GM23338 (cell line): ENCODE data around the gene GFRA1. TPM values are rescaled to one million over a fixed set of nuclear protein-coding genes. Genes with fewer than 3 reads are reported as not detected.

Experiments
- ATAC-seq: fragments of 200-7000 bp; cut with Tn5 transposase; 3 replicates; pipeline ENCODE4 v1.9.1; 2020
- DNase-seq: peaks from one replicate; pipeline ENCODE4 v3.0.0-alpha.2; 2015; ENCODE audit warnings: low spot score
- H2AFZ ChIP-seq: fragments of 200-600 bp; sonication (generic); 2 replicates; pipeline ENCODE4 v1.8.0; 2016; ENCODE audit warnings: antibody characterized with exemption, mild to moderate bottlenecking, moderate library complexity
- H3F3A ChIP-seq: fragments of 200-600 bp; sonication (generic); replicated peaks from 2 replicates; pipeline ENCODE4 v1.8.0; 2017; ENCODE audit warnings: antibody characterized with exemption, mixed run types, low read depth
- H3K27ac ChIP-seq: fragments of 200-600 bp; sonication (generic); 2 replicates; pipeline ENCODE4 v1.6.1; 2016; ENCODE audit warnings: low read depth
- H3K27me3 ChIP-seq: fragments of 200-600 bp; sonication (generic); 2 replicates; pipeline ENCODE4 v1.8.0; 2016; ENCODE audit warnings: mild to moderate bottlenecking, mixed run types, moderate library complexity; ENCODE audit not compliant: insufficient read depth
- H3K36me3 ChIP-seq: fragments of 200-600 bp; sonication (generic); 2 replicates; pipeline ENCODE4 v1.8.0; 2016; ENCODE audit warnings: mild to moderate bottlenecking; ENCODE audit not compliant: insufficient read depth
- H3K4me1 ChIP-seq: fragments of 200-600 bp; sonication (generic); 2 replicates; pipeline ENCODE4 v1.8.0; 2016; ENCODE audit warnings: mild to moderate bottlenecking, moderate library complexity; ENCODE audit not compliant: insufficient read depth
- H3K4me2 ChIP-seq: fragments of 200-600 bp; sonication (generic); 2 replicates; pipeline ENCODE4 v1.7.1; 2017; ENCODE audit warnings: mixed run types
- H3K4me3 ChIP-seq: fragments of 200-600 bp; sonication (generic); 2 replicates; pipeline ENCODE4 v1.6.1; 2016; ENCODE audit warnings: mixed run types
- H3K79me2 ChIP-seq: fragments of 200-600 bp; sonication (generic); replicated peaks from 2 replicates; pipeline ENCODE4 v1.8.0; 2017; ENCODE audit warnings: mild to moderate bottlenecking; ENCODE audit not compliant: insufficient read depth
- H3K9me2 ChIP-seq: fragments of 200-600 bp; sonication (generic); 2 replicates; pipeline ENCODE4 v1.8.0; 2017; ENCODE audit not compliant: insufficient read depth
- H4K20me1 ChIP-seq: fragments of 200-600 bp; sonication (generic); replicated peaks from 2 replicates; pipeline ENCODE4 v1.8.0; 2017; ENCODE audit warnings: mild to moderate bottlenecking; ENCODE audit not compliant: insufficient read depth
- H3K27ac Mint-ChIP-seq: 2 replicates; pipeline ENCODE4 v1.8.0; 2020; ENCODE audit warnings: inconsistent platforms, mild to moderate bottlenecking, moderate library complexity, mixed read lengths
- H3K27me3 Mint-ChIP-seq: 3 replicates; pipeline ENCODE4 v1.8.0; 2022; ENCODE audit warnings: low read depth, mild to moderate bottlenecking, moderate library complexity, mixed read lengths, inconsistent platforms; ENCODE audit not compliant: insufficient read depth, poor library complexity
- H3K36me3 Mint-ChIP-seq: 3 replicates; pipeline ENCODE4 v1.8.0; 2021; ENCODE audit warnings: low read depth, mild to moderate bottlenecking, inconsistent platforms, moderate library complexity, mixed read lengths
- H3K4me1 Mint-ChIP-seq: 3 replicates; pipeline ENCODE4 v1.8.0; 2020; ENCODE audit warnings: mild to moderate bottlenecking, inconsistent platforms, mixed read lengths
- H3K4me3 Mint-ChIP-seq: 3 replicates; pipeline ENCODE4 v1.8.0; 2021; ENCODE audit warnings: moderate library complexity, mild to moderate bottlenecking, inconsistent platforms, mixed read lengths
- H3K9me3 Mint-ChIP-seq: 3 replicates; pipeline ENCODE4 v1.8.0; 2020; ENCODE audit warnings: moderate library complexity, mild to moderate bottlenecking, inconsistent platforms, mixed read lengths
- CREB1 ChIP-seq: fragments of 250-450 bp; sonication (Bioruptor Pico); IDR thresholded peaks from 2 replicates; pipeline ENCODE4 v1.5.0; 2020; ENCODE audit warnings: low read depth, mild to moderate bottlenecking, moderate library complexity
- CTCF ChIP-seq, 2 experiments: fragments of 200-600 bp in 1 of 2; sonication (generic) in 1 of 2; conservative IDR thresholded peaks; 2 replicates each; pipeline versions ENCODE4 v1.5.1 to v1.6.1; 2016 to 2017; ENCODE audit warnings: antibody characterized with exemption in 2 of 2, low read depth in 2 of 2, mild to moderate bottlenecking in 2 of 2, moderate library complexity in 1 of 2
- ETS1 ChIP-seq: IDR thresholded peaks from 2 replicates; pipeline ENCODE4 v1.6.1; 2016; ENCODE audit warnings: antibody characterized with exemption
- EZH2 ChIP-seq: fragments of 200-600 bp; sonication (generic); IDR thresholded peaks from one replicate; pipeline ENCODE4 v1.8.0; 2017; ENCODE audit warnings: antibody characterized with exemption, mild to moderate bottlenecking, low read depth; ENCODE audit not compliant: unreplicated experiment
- EZH2phosphoT487 ChIP-seq: fragments of 200-600 bp; sonication (generic); IDR thresholded peaks from one replicate; pipeline ENCODE4 v1.8.1; 2018; ENCODE audit warnings: antibody characterized with exemption; ENCODE audit not compliant: unreplicated experiment
- JUNB ChIP-seq: IDR thresholded peaks from one replicate; pipeline ENCODE4 v1.6.1; 2016; ENCODE audit warnings: antibody characterized with exemption; ENCODE audit not compliant: unreplicated experiment
- NANOG ChIP-seq: IDR thresholded peaks from 2 replicates; pipeline ENCODE4 v1.6.1; 2016; ENCODE audit warnings: antibody characterized with exemption, borderline replicate concordance
- POLR2AphosphoS5 ChIP-seq: IDR thresholded peaks from 2 replicates; pipeline ENCODE4 v1.6.1; 2016; ENCODE audit warnings: antibody characterized with exemption, low read depth
- REST ChIP-seq: IDR thresholded peaks from one replicate; pipeline ENCODE4 v1.6.1; 2018; ENCODE audit warnings: antibody characterized with exemption; ENCODE audit not compliant: unreplicated experiment
- STAT1 ChIP-seq: IDR thresholded peaks from one replicate; pipeline ENCODE4 v1.6.1; 2016; ENCODE audit warnings: antibody characterized with exemption; ENCODE audit not compliant: unreplicated experiment
- ZNF114 ChIP-seq: fragments of 250-450 bp; sonication (Bioruptor Pico); IDR thresholded peaks from 2 replicates; pipeline ENCODE4 v1.5.0; 2020; ENCODE audit warnings: mild to moderate bottlenecking, moderate library complexity
- ZNF331 ChIP-seq: fragments of 250-450 bp; sonication (Bioruptor Pico); IDR thresholded peaks from 2 replicates; pipeline ENCODE4 v1.5.0; 2020; ENCODE audit warnings: low read depth, mild to moderate bottlenecking, moderate library complexity
- ZNF462 ChIP-seq: fragments of 250-450 bp; sonication (Bioruptor Pico); IDR thresholded peaks from 2 replicates; pipeline ENCODE4 v1.5.0; 2020; ENCODE audit warnings: mild to moderate bottlenecking, moderate library complexity
- polyA plus RNA-seq: library from polyadenylated mRNA; unstranded; fragments of >200 nt; fragmentation: Nextera tagmentation; extraction: Ambion mirVana; gene quantifications from 2 replicates; pipeline ENCODE4 v1.2.1, GENCODE V29; 2016
- total RNA-seq: library from RNA; depleted of rRNA; stranded (reverse); fragments of >200 nt; shearing (Covaris generic); gene quantifications from 2 replicates; pipeline ENCODE4 v1.2.3, GENCODE V29; 2014

GFRA1 gene
- total and polyA plus RNA-seq, 2 experiments from 2014 or later: 1.4 to 2.8 TPM

GRCh38 chr10:116121640-116122525 lies 151.1 kb downstream of the GFRA1 start:
- Mint-ChIP-seq H3K27me3 (peaks cover 4% of the 10 kb centered on the region), H3K27ac (no peak overlapping the region), H3K4me1 (peaks cover 17% of the 10 kb centered on the region), H3K36me3 (no peaks in the 10 kb centered on the region), H3K4me3 (no peak overlapping the region), H3K9me3 (no peaks in the 10 kb centered on the region; the same call in 2 of the 3 replicates)
- Histone ChIP-seq H3K4me1 (peaks cover 4% of the 10 kb centered on the region; the same call in 1 of the 2 replicates), H3F3A (no peaks in the 10 kb centered on the region), H3K4me2 (no peak overlapping the region), H3K36me3 (no peaks in the 10 kb centered on the region), H3K27me3 (no peaks in the 10 kb centered on the region), H3K79me2 (no peaks in the 10 kb centered on the region), H3K27ac (no peak overlapping the region), H4K20me1 (no peaks in the 10 kb centered on the region), H3K4me3 (no peak overlapping the region), H2AFZ (no peak overlapping the region), H3K9me2 (no peaks in the 10 kb centered on the region; the same call in 1 of the 2 replicates)
- TF ChIP-seq JUNB: no peak
- no peak for TF ChIP-seq CTCF (conservative IDR thresholded peaks at IDR 0.05; ENCODE audit: low read depth in 2 of 2)
- TF ChIP-seq ZNF331: no peak
- TF ChIP-seq EZH2: no peak
- no peak for TF ChIP-seq POLR2AphosphoS5
- TF ChIP-seq CREB1 (CRISPR knock-in tag): no peak
- no peak for TF ChIP-seq ZNF462 (CRISPR knock-in tag)
- TF ChIP-seq REST: no peak
- no peak for TF ChIP-seq ZNF114
- TF ChIP-seq EZH2phosphoT487: no peak
- no peak for TF ChIP-seq STAT1
- no peak for TF ChIP-seq ETS1
- no peak for TF ChIP-seq NANOG
- ATAC-seq: no peak
- no peak for DNase-seq
